H1 (cell line): ENCODE data around the gene CACNA1C. TPM values are rescaled to one million over a fixed set of nuclear protein-coding genes. Genes with fewer than 3 reads are reported as not detected.

Source experiments
- BRCA1 ChIP-seq: IDR thresholded peaks from 2 replicates; pipeline ENCODE4 v1.6.1; 2012; ENCODE audit warnings: low read depth, low read length, improper control_type of control experiment
- CHD2 ChIP-seq: IDR thresholded peaks from 2 replicates; pipeline ENCODE4 v1.6.1; 2012; ENCODE audit warnings: low read length, improper control_type of control experiment
- CHD7 ChIP-seq: fragments of 300-600 bp; sonication (generic); IDR thresholded peaks from 2 replicates; pipeline ENCODE4 v1.7.1; 2012; ENCODE audit warnings: low read length, moderate library complexity, mild to moderate bottlenecking, inconsistent platforms; ENCODE audit not compliant: insufficient replicate concordance
- CREB1 ChIP-seq: IDR thresholded peaks from 2 replicates; pipeline ENCODE4 v1.6.1; 2012; ENCODE audit warnings: inconsistent platforms
- EP300 ChIP-seq, 2 experiments: IDR thresholded peaks; 1 replicate in 1 of 2; 2 replicates in 1 of 2; pipeline ENCODE4 v1.6.1; 2011 to 2012; ENCODE audit warnings: low read depth in 2 of 2, low read length in 2 of 2, mild to moderate bottlenecking in 2 of 2, borderline replicate concordance in 1 of 2, inconsistent platforms in 1 of 2, moderate library complexity in 1 of 2
- SP2 ChIP-seq: IDR thresholded peaks from 2 replicates; pipeline ENCODE4 v1.6.1; 2012; ENCODE audit warnings: mild to moderate bottlenecking, low read length, inconsistent platforms
- polyA plus RNA-seq, 7 experiments: library from polyadenylated mRNA; depleted of rRNA in 3 of 7; stranded (reverse) in 5 of 7; unstranded in 2 of 7; fragments of >200 nt in 5 of 7; fragments of 200-250 nt in 2 of 7; gene quantifications; 1 replicate in 5 of 7; 2 replicates in 1 of 7; 4 replicates in 1 of 7; pipeline versions ENCODE4 v1.2.1 to v1.2.3, GENCODE V29; 2011 to 2013; ENCODE audit warnings: missing spikeins in 2 of 7, mixed read lengths in 2 of 7
- total RNA-seq: library from RNA; stranded (reverse); fragmentation: NEBNext Ultra II Directional; extraction: Animal tissue kit (Norgen Biotek cat#: 25700); gene quantifications from 2 replicates; pipeline ENCODE4 v1.2.1, GENCODE V29; 2021

The CACNA1C gene
- total and polyA plus RNA-seq, 2 of the 8 experiments (the other 6 are each of a cell fraction or from before 2014, with no cell fraction given), result 1.3 TPM

GRCh38 chr12:2737656-2738241, 685.0 kb downstream of the CACNA1C start (continued):
- TF ChIP-seq CHD7 (no peak), CHD2 (no peak), EP300 (IDR thresholded peaks at IDR 0.05; ENCODE audit: borderline replicate concordance in 1 of 2, low read depth in 2 of 2, low read length in 2 of 2) (no peak), SP2 (no peak), CREB1 (no peak), BRCA1 (no peak)
- TF ChIP-seq, all 59 proteins: peak for 0
